ENCODE results near the gene CCDC188.

DNA sequence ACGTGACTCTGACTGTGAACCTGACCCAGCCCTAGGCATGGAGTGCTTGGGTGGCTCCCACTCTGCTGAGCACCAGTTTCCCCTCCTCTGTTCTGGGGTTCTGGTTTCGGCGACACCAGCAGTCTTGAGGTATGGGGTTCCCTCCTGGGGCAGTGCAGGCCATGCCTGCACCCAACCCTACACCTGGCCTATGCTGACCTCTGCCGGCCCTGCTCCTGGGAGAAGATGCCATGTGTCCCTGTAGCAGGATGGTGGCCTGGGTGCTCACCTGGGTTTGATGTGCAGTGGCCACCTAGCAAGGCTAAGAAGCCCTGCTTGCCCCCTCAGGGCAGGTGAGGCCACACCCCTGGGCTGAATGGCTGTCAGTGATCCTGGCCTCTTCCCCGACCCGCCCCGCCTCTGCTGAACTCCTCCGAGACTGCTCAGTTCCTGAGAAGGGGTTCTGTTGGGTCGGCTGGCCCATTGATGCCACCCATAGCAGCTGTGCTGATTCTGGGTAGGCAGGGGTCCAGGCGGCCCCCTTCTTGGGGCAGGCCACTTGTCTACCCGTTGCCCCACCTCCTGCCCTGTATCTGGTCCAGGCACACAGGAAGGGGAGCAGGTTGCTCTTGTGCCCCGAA, 16.8 kb downstream of the CCDC188 start:
- TF ChIP-seq EZH2 (IDR thresholded peaks at IDR 0.05; ENCODE audit: borderline replicate concordance, low read length), result no peak
- TF ChIP-seq, protein P1, sequence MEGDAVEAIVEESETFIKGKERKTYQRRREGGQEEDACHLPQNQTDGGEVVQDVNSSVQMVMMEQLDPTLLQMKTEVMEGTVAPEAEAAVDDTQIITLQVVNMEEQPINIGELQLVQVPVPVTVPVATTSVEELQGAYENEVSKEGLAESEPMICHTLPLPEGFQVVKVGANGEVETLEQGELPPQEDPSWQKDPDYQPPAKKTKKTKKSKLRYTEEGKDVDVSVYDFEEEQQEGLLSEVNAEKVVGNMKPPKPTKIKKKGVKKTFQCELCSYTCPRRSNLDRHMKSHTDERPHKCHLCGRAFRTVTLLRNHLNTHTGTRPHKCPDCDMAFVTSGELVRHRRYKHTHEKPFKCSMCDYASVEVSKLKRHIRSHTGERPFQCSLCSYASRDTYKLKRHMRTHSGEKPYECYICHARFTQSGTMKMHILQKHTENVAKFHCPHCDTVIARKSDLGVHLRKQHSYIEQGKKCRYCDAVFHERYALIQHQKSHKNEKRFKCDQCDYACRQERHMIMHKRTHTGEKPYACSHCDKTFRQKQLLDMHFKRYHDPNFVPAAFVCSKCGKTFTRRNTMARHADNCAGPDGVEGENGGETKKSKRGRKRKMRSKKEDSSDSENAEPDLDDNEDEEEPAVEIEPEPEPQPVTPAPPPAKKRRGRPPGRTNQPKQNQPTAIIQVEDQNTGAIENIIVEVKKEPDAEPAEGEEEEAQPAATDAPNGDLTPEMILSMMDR (conservative IDR thresholded peaks at IDR 0.05 in 1 of 2, IDR thresholded peaks at IDR 0.05 in 1 of 2; ENCODE audit: extremely low read depth in 1 of 2, insufficient read depth in 1 of 2, low read depth in 1 of 2, low read length in 2 of 2), result no peak

Measured in mammary epithelial cell (primary cell).